Ishikawa (cell line): ENCODE measurements around the gene PON2.

Source experiments
- CEBPB ChIP-seq: IDR thresholded peaks from 2 replicates; pipeline ENCODE4 v1.6.1; 2012
- EGR1 ChIP-seq: IDR thresholded peaks from 2 replicates; pipeline ENCODE4 v1.6.1; 2012
- EP300 ChIP-seq: IDR thresholded peaks from 2 replicates; pipeline ENCODE4 v1.6.1; 2012; ENCODE audit warnings: borderline replicate concordance
- MAX ChIP-seq: IDR thresholded peaks from 2 replicates; pipeline ENCODE4 v1.6.1; 2012
- NFIC ChIP-seq: IDR thresholded peaks from 2 replicates; pipeline ENCODE4 v1.6.1; 2012
- RAD21 ChIP-seq: IDR thresholded peaks from 2 replicates; pipeline ENCODE4 v1.6.1; 2012; ENCODE audit warnings: low read depth
- REST ChIP-seq: IDR thresholded peaks from 2 replicates; pipeline ENCODE4 v1.6.1; 2012; ENCODE audit warnings: low read depth, mild to moderate bottlenecking
- TAF1 ChIP-seq: IDR thresholded peaks from 2 replicates; pipeline ENCODE4 v1.6.1; 2012; ENCODE audit warnings: low read depth, mild to moderate bottlenecking
- TCF12 ChIP-seq: IDR thresholded peaks from 2 replicates; pipeline ENCODE4 v1.6.1; 2012; ENCODE audit warnings: low read depth
- TEAD4 ChIP-seq: IDR thresholded peaks from 2 replicates; pipeline ENCODE4 v1.6.1; 2012
- USF1 ChIP-seq: IDR thresholded peaks from 2 replicates; pipeline ENCODE4 v1.6.1; 2012
- YY1 ChIP-seq: IDR thresholded peaks from 2 replicates; pipeline ENCODE4 v1.6.1; 2012; ENCODE audit warnings: low read depth
- ZBTB7A ChIP-seq: IDR thresholded peaks from 2 replicates; pipeline ENCODE4 v1.6.1; 2012; ENCODE audit warnings: low read depth

- no peak for TF ChIP-seq YY1
- no peak for TF ChIP-seq RAD21
- no peak for TF ChIP-seq EP300
- no peak for TF ChIP-seq CEBPB
- no peak for TF ChIP-seq TAF1
- no peak for TF ChIP-seq MAX
- no peak for TF ChIP-seq USF1
- no peak for TF ChIP-seq ZBTB7A
- no peak for TF ChIP-seq NFIC
- no peak for TF ChIP-seq TEAD4
- TF ChIP-seq EGR1, result no peak
- no peak for TF ChIP-seq REST
- no peak for TF ChIP-seq TCF12
Observed at GRCh38 chr7:95469187-95469586, 34.4 kb upstream of the PON2 start.
